H1 (cell line): ENCODE measurements around the gene MTCH2. TPM values are rescaled to one million over a fixed set of nuclear protein-coding genes. Genes with fewer than 3 reads are reported as not detected.

ENCODE experiments used
- FOSL1 ChIP-seq: IDR thresholded peaks from 2 replicates; pipeline ENCODE4 v1.6.1; 2011; ENCODE audit warnings: mild to moderate bottlenecking, low read depth, low read length, moderate library complexity; ENCODE audit not compliant: insufficient read depth
- TEAD4 ChIP-seq: IDR thresholded peaks from 2 replicates; pipeline ENCODE4 v1.6.1; 2012; ENCODE audit warnings: low read depth, low read length, inconsistent platforms, mixed read lengths
- ZNF274 ChIP-seq: IDR thresholded peaks from 2 replicates; pipeline ENCODE4 v1.7.0; 2012; ENCODE audit warnings: low read length, borderline replicate concordance; ENCODE audit errors: extremely low read depth
- polyA plus RNA-seq, 7 experiments: library from polyadenylated mRNA; depleted of rRNA in 3 of 7; stranded (reverse) in 5 of 7; unstranded in 2 of 7; fragments of >200 nt in 5 of 7; fragments of 200-250 nt in 2 of 7; gene quantifications; 1 replicate in 5 of 7; 2 replicates in 1 of 7; 4 replicates in 1 of 7; pipeline versions ENCODE4 v1.2.1 to v1.2.3, GENCODE V29; 2011 to 2013; ENCODE audit warnings: missing spikeins in 2 of 7, mixed read lengths in 2 of 7
- total RNA-seq: library from RNA; stranded (reverse); fragmentation: NEBNext Ultra II Directional; extraction: Animal tissue kit (Norgen Biotek cat#: 25700); gene quantifications from 2 replicates; pipeline ENCODE4 v1.2.1, GENCODE V29; 2021

Gene MTCH2
- total and polyA plus RNA-seq, 2 of the 8 experiments (the other 6 are each of a cell fraction or from before 2014, with no cell fraction given) = 157 to 171 TPM

DNA sequence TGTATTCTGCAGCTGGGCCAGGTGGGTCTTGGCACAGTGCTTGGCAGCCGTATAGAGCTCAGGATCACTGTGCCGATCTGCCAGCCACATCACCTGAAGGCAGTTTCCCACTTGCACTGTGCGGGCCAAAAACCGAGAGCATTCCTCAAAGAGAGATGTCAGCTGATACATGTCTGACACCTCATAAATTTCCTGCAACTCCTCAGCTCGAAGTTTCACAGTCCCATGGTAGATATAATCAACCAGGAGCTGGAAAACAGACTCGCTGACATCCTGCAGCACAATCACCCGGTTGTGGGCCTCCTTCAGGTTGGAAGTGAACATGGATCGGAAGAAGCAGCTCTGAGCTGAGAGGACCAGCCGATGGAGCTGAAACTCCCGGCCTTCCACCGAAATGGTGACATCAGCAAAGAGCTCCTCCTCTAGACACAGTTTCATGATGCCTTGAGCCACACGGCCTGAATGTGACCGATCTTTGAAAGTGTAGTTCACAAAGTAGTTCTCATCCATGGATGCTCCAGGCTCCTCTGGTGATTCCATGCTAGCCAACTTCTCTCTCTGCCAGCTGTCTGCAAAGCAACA lies 64.8 kb downstream of the MTCH2 start (continued):
- TF ChIP-seq TEAD4 (no peak), FOSL1 (no peak), ZNF274 (no peak)
